SU-DHL-6 (cell line): ENCODE measurements around the gene CNTN2.

Source experiments
- H2AFZ ChIP-seq: fragments of 200-600 bp; sonication (generic); 2 replicates; pipeline ENCODE4 v1.6.1; 2014; ENCODE audit warnings: low read depth, mild to moderate bottlenecking, moderate library complexity, mixed read lengths, antibody characterized with exemption, low read length; ENCODE audit not compliant: severe bottlenecking
- H3F3A ChIP-seq: fragments of 200-600 bp; shearing (Covaris generic); 2 replicates; pipeline ENCODE4 v1.6.0; 2016; ENCODE audit warnings: antibody characterized with exemption, mild to moderate bottlenecking; ENCODE audit not compliant: insufficient read depth
- H3K27ac ChIP-seq: fragments of 200-600 bp; sonication (generic); 2 replicates; pipeline ENCODE4 v1.5.1; 2016; ENCODE audit warnings: low read depth, mild to moderate bottlenecking, low read length, moderate library complexity, mixed read lengths
- H3K27me3 ChIP-seq: fragments of 200-600 bp; sonication (generic), shearing (Covaris generic); 2 replicates; pipeline ENCODE4 v1.6.0; 2014; ENCODE audit warnings: mild to moderate bottlenecking, low read length
- H3K36me3 ChIP-seq: fragments of 200-600 bp; sonication (generic); 2 replicates; pipeline ENCODE4 v1.6.1; 2014; ENCODE audit warnings: mild to moderate bottlenecking, low read length, mixed read lengths
- H3K4me2 ChIP-seq: fragments of 300-600, 200-600 bp; shearing (Covaris generic), sonication (generic); 2 replicates; pipeline ENCODE4 v1.6.0; 2014; ENCODE audit warnings: low read length, low read depth, mild to moderate bottlenecking; ENCODE audit not compliant: poor library complexity, severe bottlenecking
- H3K4me3 ChIP-seq: fragments of 200-600 bp; sonication (generic); 2 replicates; pipeline ENCODE4 v1.5.1; 2014; ENCODE audit warnings: antibody characterized with exemption, low read length, mild to moderate bottlenecking, mixed read lengths; ENCODE audit not compliant: insufficient read depth, poor library complexity, severe bottlenecking
- H3K79me2 ChIP-seq: fragments of 200-600 bp; sonication (generic); 2 replicates; pipeline ENCODE4 v1.6.1; 2014; ENCODE audit warnings: mild to moderate bottlenecking, low read length, moderate library complexity; ENCODE audit not compliant: insufficient read depth
- H3K9ac ChIP-seq: fragments of 200-600 bp; sonication (generic); 2 replicates; pipeline ENCODE4 v1.7.0; 2014; ENCODE audit warnings: mild to moderate bottlenecking, low read length
- H3K9me2 ChIP-seq: fragments of 200-600 bp; sonication (generic); replicated peaks from 2 replicates; pipeline ENCODE4 v1.6.1; 2014; ENCODE audit warnings: low read length; ENCODE audit not compliant: insufficient read depth
- H3K9me3 ChIP-seq: fragments of 200-600 bp; sonication (generic); 2 replicates; pipeline ENCODE4 v1.6.1; 2014; ENCODE audit warnings: low read length, mixed read lengths; ENCODE audit not compliant: insufficient read depth
- H4K20me1 ChIP-seq: fragments of 200-600 bp; sonication (generic); 2 replicates; pipeline ENCODE4 v1.6.1; 2014; ENCODE audit warnings: low read depth, mild to moderate bottlenecking, antibody characterized with exemption, low read length, moderate library complexity, mixed read lengths
- CTCF ChIP-seq: fragments of 200-600 bp; sonication (generic); IDR thresholded peaks from one replicate; pipeline ENCODE4 v1.5.1; 2017; ENCODE audit warnings: antibody characterized with exemption, mild to moderate bottlenecking, low read length, moderate library complexity; ENCODE audit not compliant: insufficient read depth, poor library complexity, severe bottlenecking
- EZH2phosphoT487 ChIP-seq: fragments of 200-600 bp; sonication (generic), shearing (Covaris generic); conservative IDR thresholded peaks from 2 replicates; pipeline ENCODE4 v1.6.1; 2018; ENCODE audit warnings: mild to moderate bottlenecking, antibody characterized with exemption, low read length, moderate library complexity, mixed read lengths

CNTN2 gene

GRCh38 chr1:205064741-205065316 lies 21.8 kb downstream of the CNTN2 start:
- no peak overlapping the region for H3K4me2 ChIP-seq
- H3K9me3 ChIP-seq = no peaks in the 10 kb centered on the region
- no peak overlapping the region for H3K4me3 ChIP-seq
- no peaks in the 10 kb centered on the region for H3K9me2 ChIP-seq
- no peaks in the 10 kb centered on the region for H3K79me2 ChIP-seq
- H3K9ac ChIP-seq = no peak overlapping the region
- no peak for TF ChIP-seq EZH2phosphoT487
- TF ChIP-seq CTCF = no peak
- no peak overlapping the region for H2AFZ ChIP-seq
- H4K20me1 ChIP-seq = no peaks in the 10 kb centered on the region
- H3K36me3 ChIP-seq = no peaks in the 10 kb centered on the region
- H3K27me3 ChIP-seq = no peaks in the 10 kb centered on the region
- no peak overlapping the region for H3K27ac ChIP-seq
- no peaks in the 10 kb centered on the region for H3F3A ChIP-seq

GRCh38 chr1:205065666-205066065 lies 22.7 kb downstream of the CNTN2 start:
- no peaks in the 10 kb centered on the region for H4K20me1 ChIP-seq
- H3K4me2 ChIP-seq = no peak overlapping the region
- no peaks in the 10 kb centered on the region for H3K36me3 ChIP-seq
- no peak overlapping the region for H3K4me3 ChIP-seq
- H3K9ac ChIP-seq = no peak overlapping the region
- H3K9me3 ChIP-seq = no peaks in the 10 kb centered on the region
- TF ChIP-seq CTCF = no peak
- no peak for TF ChIP-seq EZH2phosphoT487
- no peaks in the 10 kb centered on the region for H3K9me2 ChIP-seq
- no peak overlapping the region for H2AFZ ChIP-seq
- H3K27me3 ChIP-seq = no peaks in the 10 kb centered on the region
- H3K79me2 ChIP-seq = no peaks in the 10 kb centered on the region
- no peaks in the 10 kb centered on the region for H3F3A ChIP-seq
- no peak overlapping the region for H3K27ac ChIP-seq

GRCh38 chr1:205066141-205066818 lies 23.3 kb downstream of the CNTN2 start:
- Histone ChIP-seq H3K79me2 (no peaks in the 10 kb centered on the region), H3F3A (no peaks in the 10 kb centered on the region), H3K9me3 (no peaks in the 10 kb centered on the region), H2AFZ (no peak overlapping the region), H3K4me3 (no peak overlapping the region), H3K27me3 (no peaks in the 10 kb centered on the region), H3K4me2 (no peak overlapping the region), H3K9me2 (no peaks in the 10 kb centered on the region), H3K9ac (no peak overlapping the region), H4K20me1 (no peaks in the 10 kb centered on the region), H3K27ac (no peak overlapping the region), H3K36me3 (no peaks in the 10 kb centered on the region)
- TF ChIP-seq EZH2phosphoT487 = no peak
- no peak for TF ChIP-seq CTCF
